Right lobe of liver (tissue), 6 donors: ENCODE measurements around the gene FANK1. TPM values are rescaled to one million over a fixed set of nuclear protein-coding genes. Genes with fewer than 3 reads are reported as not detected.

Experiments used
- ATAC-seq, 4 donors: fragments of 200-7000 bp; cut with Tn5 transposase; one replicate each; pipeline ENCODE4 v1.9.1; 2020; ENCODE audit warnings: mild to moderate bottlenecking in 4 of 4, moderate library complexity in 4 of 4
- DNase-seq, 3 donors: peaks; one replicate each; pipeline ENCODE4 v3.0.0-alpha.2; 2020
- H3K27ac ChIP-seq, 3 donors: fragments of 200-600 bp; one replicate each; pipeline ENCODE4 v1.8.0; 2022
- H3K27me3 ChIP-seq, 2 donors: fragments of 200-600 bp; one replicate each; pipeline ENCODE4 v1.8.0; 2022
- H3K36me3 ChIP-seq, 4 donors: fragments of 200-600 bp; sonication (generic) in 1 of 4; one replicate each; pipeline versions ENCODE4 v1.5.1 to v1.8.0; 2017 to 2022; ENCODE audit warnings: control low read depth in 1 of 4
- H3K4me1 ChIP-seq, 4 donors: fragments of 200-600 bp; sonication (generic) in 1 of 4; one replicate each; pipeline versions ENCODE4 v1.5.1 to v1.8.0; 2017 to 2022; ENCODE audit warnings: control low read depth in 1 of 4
- H3K4me3 ChIP-seq, 3 donors: fragments of 200-600 bp; one replicate each; pipeline ENCODE4 v1.8.0; 2022
- H3K9me3 ChIP-seq, 4 donors: fragments of 200-600 bp; sonication (generic) in 1 of 4; one replicate each; pipeline versions ENCODE4 v1.5.1 to v1.8.0; 2017 to 2022; ENCODE audit warnings: control low read depth in 1 of 4
- CTCF ChIP-seq, 4 donors: fragments of 200-600 bp in 3 of 4; fragments of 450-650 bp in 1 of 4; IDR thresholded peaks; one replicate each; pipeline versions ENCODE4 v1.5.1 to v1.8.0; 2016 to 2022; ENCODE audit warnings: antibody characterized with exemption in 4 of 4, mild to moderate bottlenecking in 2 of 4
- POLR2A ChIP-seq: fragments of 450-650 bp; IDR thresholded peaks from one replicate; pipeline ENCODE4 v1.6.1; 2017; ENCODE audit warnings: antibody characterized with exemption, mild to moderate bottlenecking
- WGBS: methylation state at CpG from one replicate; pipeline ENCODE4 v1.1.6; 2018; ENCODE audit warnings: low coverage, low lambda C conversion rate; ENCODE audit not compliant: insufficient coverage; ENCODE audit errors: missing lambda C conversion rate; 5-methylcytosine and 5-hydroxymethylcytosine counted together
- intact Hi-C, 2 donors: fragments of 100-400 bp; cut with DNase I; formaldehyde crosslinking; loops; one replicate each; pipeline versions ENCODE4 v1.11.2 to v1.14.1; 2022
- total RNA-seq, 6 experiments: library from RNA; depleted of rRNA in 2 of 6; stranded (reverse); fragments of >200 nt in 2 of 6; fragmentation: NEBNext Ultra II Directional in 3 of 6; extraction: Animal tissue kit (Norgen Biotek cat#: 25700) in 3 of 6; gene quantifications; one replicate each; pipeline versions ENCODE4 v1.1.0 to v1.2.4, GENCODE V29; 2016 to 2023
- donor health status: DM: no; HTN: yes; CAD: no.
- donor health status: DM: no; HTN: no; CAD: no.
- donor health status: DM: no; HTN: no; CAD: no.
- donor health status: DM: no; HTN: yes; CAD: no.
- donor health status: DM: no; HTN: yes; CAD: no.

FANK1 gene
- total RNA-seq, 6 experiments from 2014 or later, result 0.18 TPM; not detected in 5

- H3K9me3 ChIP-seq, result no peaks in the 10 kb centered on the region
- TF ChIP-seq CTCF (IDR thresholded peaks at IDR 0.05), result no peak
- no peak for TF ChIP-seq POLR2A
- intact Hi-C loops, result no loop called here
- no peaks in the 10 kb centered on the region for H3K4me1 ChIP-seq
- H3K4me3 ChIP-seq, result no peak overlapping the region
- no peaks in the 10 kb centered on the region for H3K27me3 ChIP-seq
- no peak for DNase-seq
- no peak for ATAC-seq
- 31% methylated on average over 1 of the region's 1 CpG for WGBS
- no peaks in the 10 kb centered on the region for H3K36me3 ChIP-seq
- H3K27ac ChIP-seq, result no peak overlapping the region
Observed at GRCh38 chr10:126027692-126028091, 131.3 kb downstream of the FANK1 start.

GRCh38 chr10:126029999-126030398, 133.6 kb downstream of the FANK1 start:
- DNase-seq (no peak), ATAC-seq (no peak)
- Histone ChIP-seq H3K36me3 (no peaks in the 10 kb centered on the region), H3K27me3 (no peaks in the 10 kb centered on the region), H3K27ac (no peak overlapping the region), H3K4me3 (no peak overlapping the region), H3K9me3 (no peaks in the 10 kb centered on the region), H3K4me1 (no peaks in the 10 kb centered on the region)
- TF ChIP-seq POLR2A (no peak), CTCF (IDR thresholded peaks at IDR 0.05) (no peak)
- WGBS, result 47% methylated on average over 3 of the region's 3 CpGs
- intact Hi-C loops, result no loop called here

GRCh38 chr10:126034586-126034985, 138.2 kb downstream of the FANK1 start:
- no peak for ATAC-seq
- H3K27me3 ChIP-seq, result no peaks in the 10 kb centered on the region
- no peak for TF ChIP-seq POLR2A
- no peak for TF ChIP-seq CTCF (IDR thresholded peaks at IDR 0.05)
- H3K27ac ChIP-seq, result no peak overlapping the region
- H3K36me3 ChIP-seq, result no peaks in the 10 kb centered on the region
- WGBS, result 67% methylated on average over 2 of the region's 2 CpGs
- H3K4me3 ChIP-seq, result no peak overlapping the region
- intact Hi-C loops, result no loop called here
- no peaks in the 10 kb centered on the region for H3K4me1 ChIP-seq
- H3K9me3 ChIP-seq, result no peaks in the 10 kb centered on the region
- DNase-seq, result no peak

- Histone ChIP-seq H3K27me3 (no peaks in the 10 kb centered on the region), H3K4me1 (no peaks in the 10 kb centered on the region), H3K36me3 (no peaks in the 10 kb centered on the region), H3K27ac (no peak overlapping the region), H3K9me3 (no peaks in the 10 kb centered on the region), H3K4me3 (no peak overlapping the region)
- DNase-seq (no peak), ATAC-seq (no peak)
- 34% methylated on average over 5 of the region's 5 CpGs for WGBS
- intact Hi-C loops, result no loop called here
- no peak for TF ChIP-seq CTCF (IDR thresholded peaks at IDR 0.05)
- no peak for TF ChIP-seq POLR2A
Observed at GRCh38 chr10:126036515-126036914, 140.2 kb downstream of the FANK1 start.

- Histone ChIP-seq H3K36me3 (no peaks in the 10 kb centered on the region), H3K4me1 (no peaks in the 10 kb centered on the region), H3K4me3 (no peak overlapping the region), H3K27ac (no peak overlapping the region), H3K27me3 (no peaks in the 10 kb centered on the region), H3K9me3 (no peaks in the 10 kb centered on the region)
- DNase-seq (no peak), ATAC-seq (no peak)
- intact Hi-C loops, result no loop called here
- WGBS, result 26% methylated on average over 4 of the region's 10 CpGs
- TF ChIP-seq POLR2A, result no peak
Observed at GRCh38 chr10:126037946-126038345, 141.6 kb downstream of the FANK1 start.
